ENCODE data around the gene ECHDC1.

The ECHDC1 gene

DNA sequence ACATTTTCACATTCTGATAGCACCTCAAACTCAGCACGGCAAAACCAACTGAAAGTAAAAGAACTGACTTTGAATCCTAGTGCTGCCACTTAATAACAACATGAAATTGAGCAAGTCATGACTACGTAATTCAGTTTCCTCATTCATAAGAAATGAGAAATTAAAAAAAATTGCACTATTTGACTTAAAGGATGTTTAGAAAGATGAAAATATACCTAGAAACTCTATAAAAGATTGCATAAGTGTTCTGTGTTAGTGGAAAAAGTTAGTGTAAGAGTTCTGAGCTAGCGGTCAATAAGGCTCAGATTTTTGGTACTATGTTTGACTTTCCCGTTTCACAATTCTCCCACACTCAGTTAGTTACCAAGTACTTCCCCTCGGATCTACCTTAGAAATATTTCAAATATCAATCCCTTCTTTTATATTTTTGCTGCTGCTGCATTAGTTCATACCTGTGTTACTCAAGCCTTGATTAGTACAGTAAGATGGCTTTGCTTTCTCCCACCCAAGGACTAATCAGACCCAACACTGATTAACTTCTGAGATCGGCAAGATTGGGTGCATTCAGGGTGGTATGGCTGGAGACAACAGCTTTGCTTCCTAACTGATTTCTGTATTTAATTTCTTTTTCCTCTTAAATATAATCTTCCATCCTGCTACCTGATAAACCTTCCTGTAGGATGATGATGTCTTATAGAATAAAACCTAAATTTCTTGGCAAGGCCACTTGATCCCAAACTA is 25.9 kb downstream of the ECHDC1 start:
- TF ChIP-seq, protein P1, sequence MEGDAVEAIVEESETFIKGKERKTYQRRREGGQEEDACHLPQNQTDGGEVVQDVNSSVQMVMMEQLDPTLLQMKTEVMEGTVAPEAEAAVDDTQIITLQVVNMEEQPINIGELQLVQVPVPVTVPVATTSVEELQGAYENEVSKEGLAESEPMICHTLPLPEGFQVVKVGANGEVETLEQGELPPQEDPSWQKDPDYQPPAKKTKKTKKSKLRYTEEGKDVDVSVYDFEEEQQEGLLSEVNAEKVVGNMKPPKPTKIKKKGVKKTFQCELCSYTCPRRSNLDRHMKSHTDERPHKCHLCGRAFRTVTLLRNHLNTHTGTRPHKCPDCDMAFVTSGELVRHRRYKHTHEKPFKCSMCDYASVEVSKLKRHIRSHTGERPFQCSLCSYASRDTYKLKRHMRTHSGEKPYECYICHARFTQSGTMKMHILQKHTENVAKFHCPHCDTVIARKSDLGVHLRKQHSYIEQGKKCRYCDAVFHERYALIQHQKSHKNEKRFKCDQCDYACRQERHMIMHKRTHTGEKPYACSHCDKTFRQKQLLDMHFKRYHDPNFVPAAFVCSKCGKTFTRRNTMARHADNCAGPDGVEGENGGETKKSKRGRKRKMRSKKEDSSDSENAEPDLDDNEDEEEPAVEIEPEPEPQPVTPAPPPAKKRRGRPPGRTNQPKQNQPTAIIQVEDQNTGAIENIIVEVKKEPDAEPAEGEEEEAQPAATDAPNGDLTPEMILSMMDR (IDR thresholded peaks at IDR 0.05; ENCODE audit: borderline replicate concordance, extremely low read depth, low read length, poor library complexity, severe bottlenecking), result no peak
- no peak for TF ChIP-seq EZH2 (IDR thresholded peaks at IDR 0.05; ENCODE audit: borderline replicate concordance, low read depth, low read length, severe bottlenecking)
- H3K4me1 ChIP-seq (ENCODE audit: insufficient read depth, low read length), result no peaks in the 10 kb centered on the region
- H3K9ac ChIP-seq (ENCODE audit: low read depth, low read length), result no peak overlapping the region
- H3K27me3 ChIP-seq (ENCODE audit: insufficient read depth, low read length, poor library complexity), result no peaks in the 10 kb centered on the region
- no peaks in the 10 kb centered on the region for H3K9me3 ChIP-seq (ENCODE audit: insufficient read depth, low read length, severe bottlenecking)
- peaks cover 2% of the 10 kb centered on the region; the same call in 1 of the 2 replicates for H3K79me2 ChIP-seq (ENCODE audit: insufficient read depth, low read length)
- peaks cover 61% of the 10 kb centered on the region for H3K36me3 ChIP-seq (ENCODE audit: insufficient read depth, low read length)
- H2AFZ ChIP-seq (ENCODE audit: low read depth, low read length), result no peak overlapping the region
- no peaks in the 10 kb centered on the region; the same call in 1 of the 2 replicates for H4K20me1 ChIP-seq (ENCODE audit: insufficient read depth, low read length)
- no peak overlapping the region for H3K27ac ChIP-seq (ENCODE audit: low read length)
- DNase-seq, result no peak
- H3K4me3 ChIP-seq (ENCODE audit: low read depth in 1 of 2, low read length in 2 of 2), result no peak overlapping the region
- no peak for ATAC-seq (ENCODE audit: insufficient read depth, low read depth)
- H3K4me2 ChIP-seq (ENCODE audit: insufficient read depth, low read length), result no peak overlapping the region

DNA sequence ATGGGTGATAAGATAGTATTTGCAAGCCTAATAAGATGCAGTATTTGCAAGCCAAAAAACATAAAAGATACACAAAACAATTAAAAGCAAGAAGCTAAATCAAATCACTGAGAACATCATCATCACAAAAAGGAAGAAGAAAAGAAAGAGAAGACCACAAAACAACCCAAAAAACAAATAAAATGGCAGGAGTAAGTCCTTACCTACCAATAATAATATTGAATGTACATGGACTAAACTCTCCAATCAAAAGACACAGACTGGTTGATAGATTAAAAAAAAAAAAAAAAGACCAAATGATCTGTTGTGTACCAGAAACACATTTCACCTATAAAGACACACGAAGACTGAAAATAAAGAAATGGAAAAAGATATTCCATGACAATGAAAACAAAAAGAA is 37.7 kb downstream of the ECHDC1 start:
- Histone ChIP-seq H3K36me3 (ENCODE audit: insufficient read depth, low read length) (peaks cover 34% of the 10 kb centered on the region; the same call in 1 of the 2 replicates), H3K9ac (ENCODE audit: low read depth, low read length) (no peak overlapping the region), H3K4me1 (ENCODE audit: insufficient read depth, low read length) (no peaks in the 10 kb centered on the region), H3K9me3 (ENCODE audit: insufficient read depth, low read length, severe bottlenecking) (no peaks in the 10 kb centered on the region), H4K20me1 (ENCODE audit: insufficient read depth, low read length) (peaks cover 21% of the 10 kb centered on the region; the same call in 1 of the 2 replicates), H3K27ac (ENCODE audit: low read length) (no peak overlapping the region), H3K4me3 (ENCODE audit: low read depth in 1 of 2, low read length in 2 of 2) (no peak overlapping the region), H2AFZ (ENCODE audit: low read depth, low read length) (no peak overlapping the region), H3K27me3 (ENCODE audit: insufficient read depth, low read length, poor library complexity) (no peaks in the 10 kb centered on the region), H3K79me2 (ENCODE audit: insufficient read depth, low read length) (peaks cover 64% of the 10 kb centered on the region), H3K4me2 (ENCODE audit: insufficient read depth, low read length) (no peak overlapping the region)
- ATAC-seq (ENCODE audit: insufficient read depth, low read depth) (no peak), DNase-seq (no peak)
- TF ChIP-seq, protein P1 (IDR thresholded peaks at IDR 0.05; ENCODE audit: borderline replicate concordance, extremely low read depth, low read length, poor library complexity, severe bottlenecking), result no peak
- TF ChIP-seq EZH2 (IDR thresholded peaks at IDR 0.05; ENCODE audit: borderline replicate concordance, low read depth, low read length, severe bottlenecking), result no peak

GRCh38 chr6:127303917-127304316 is 39.5 kb downstream of the ECHDC1 start:
- Histone ChIP-seq H3K4me3 (ENCODE audit: low read depth in 1 of 2, low read length in 2 of 2) (no peak overlapping the region), H4K20me1 (ENCODE audit: insufficient read depth, low read length) (peaks cover 21% of the 10 kb centered on the region; the same call in 1 of the 2 replicates), H3K27ac (ENCODE audit: low read length) (no peak overlapping the region), H3K4me2 (ENCODE audit: insufficient read depth, low read length) (no peak overlapping the region), H3K79me2 (ENCODE audit: insufficient read depth, low read length) (peaks cover 53% of the 10 kb centered on the region), H3K4me1 (ENCODE audit: insufficient read depth, low read length) (no peaks in the 10 kb centered on the region), H3K27me3 (ENCODE audit: insufficient read depth, low read length, poor library complexity) (no peaks in the 10 kb centered on the region), H3K9me3 (ENCODE audit: insufficient read depth, low read length, severe bottlenecking) (no peaks in the 10 kb centered on the region), H3K9ac (ENCODE audit: low read depth, low read length) (no peak overlapping the region), H3K36me3 (ENCODE audit: insufficient read depth, low read length) (peaks cover 26% of the 10 kb centered on the region; the same call in 1 of the 2 replicates), H2AFZ (ENCODE audit: low read depth, low read length) (no peak overlapping the region)
- DNase-seq (no peak), ATAC-seq (ENCODE audit: insufficient read depth, low read depth) (no peak)
- TF ChIP-seq, protein P1 (IDR thresholded peaks at IDR 0.05; ENCODE audit: borderline replicate concordance, extremely low read depth, low read length, poor library complexity, severe bottlenecking), result no peak
- TF ChIP-seq EZH2 (IDR thresholded peaks at IDR 0.05; ENCODE audit: borderline replicate concordance, low read depth, low read length, severe bottlenecking), result no peak

Data from DND-41 (cell line).